DMS114 treated with DMSO at 0.1 percent for 48 hours (cell line): ENCODE data around the gene CRY1.
A peak's percentile ranks its signal among the peaks of the same experiment; 100 is the strongest.

Experiments used
- DNase-seq: peaks from one replicate; lab custom pipeline; 2025; ENCODE audit not compliant: unreplicated experiment; lab: John Stamatoyannopoulos, UW

CRY1 gene

GRCh38 chr12:107093417-107094182 is at the start of gene CRY1:
CRY1 (minus strand) TSS chr12:107093549; CDS start chr12:107092961, 588 bp downstream.
- DNase-seq = peak; percentile 93

- no peak for DNase-seq
These were observed 46.4 kb upstream of the CRY1 start for GRCh38 chr12:107139787-107140186.

GRCh38 chr12:107138990-107139389 is 45.6 kb upstream of the CRY1 start:
- DNase-seq = no peak

- DNase-seq = no peak
These were observed 41.8 kb upstream of the CRY1 start for GRCh38 chr12:107135177-107135576.

- no peak for DNase-seq
These were observed 41.2 kb upstream of the CRY1 start for GRCh38 chr12:107134558-107134957.

- DNase-seq = no peak
These were observed 40.1 kb upstream of the CRY1 start for GRCh38 chr12:107133462-107133861.

- DNase-seq = peak; percentile 54
These were observed 38.7 kb upstream of the CRY1 start for GRCh38 chr12:107131832-107132616.

- no peak for DNase-seq
These were observed 37.7 kb upstream of the CRY1 start for GRCh38 chr12:107130830-107131611.

- no peak for DNase-seq
These were observed 36.1 kb upstream of the CRY1 start for GRCh38 chr12:107129315-107129930.

GRCh38 chr12:107127482-107128430 is 34.4 kb upstream of the CRY1 start:
- DNase-seq = no peak

GRCh38 chr12:107126796-107127481 is 33.6 kb upstream of the CRY1 start:
- peak; percentile 12 for DNase-seq

GRCh38 chr12:107125833-107126232 is 32.5 kb upstream of the CRY1 start:
- no peak for DNase-seq

- DNase-seq = no peak
These were observed 29.2 kb upstream of the CRY1 start for GRCh38 chr12:107122452-107122958.

- no peak for DNase-seq
These were observed 25.7 kb upstream of the CRY1 start for GRCh38 chr12:107119091-107119490.

- no peak for DNase-seq
These were observed 25.3 kb upstream of the CRY1 start for GRCh38 chr12:107118624-107119023.

GRCh38 chr12:107115119-107115518 is 21.8 kb upstream of the CRY1 start:
- DNase-seq = no peak

- DNase-seq = no peak
These were observed 18.0 kb upstream of the CRY1 start for GRCh38 chr12:107111314-107111713.

GRCh38 chr12:107109726-107110719 is 16.7 kb upstream of the CRY1 start:
- no peak for DNase-seq
